ENCODE data around the gene EPHA6.
"Not testable (repeated sequence)": the region's sequence is repeated elsewhere in the genome, so short reads cannot be mapped to it uniquely, and the experiment has no call there.

EPHA6 gene

DNA sequence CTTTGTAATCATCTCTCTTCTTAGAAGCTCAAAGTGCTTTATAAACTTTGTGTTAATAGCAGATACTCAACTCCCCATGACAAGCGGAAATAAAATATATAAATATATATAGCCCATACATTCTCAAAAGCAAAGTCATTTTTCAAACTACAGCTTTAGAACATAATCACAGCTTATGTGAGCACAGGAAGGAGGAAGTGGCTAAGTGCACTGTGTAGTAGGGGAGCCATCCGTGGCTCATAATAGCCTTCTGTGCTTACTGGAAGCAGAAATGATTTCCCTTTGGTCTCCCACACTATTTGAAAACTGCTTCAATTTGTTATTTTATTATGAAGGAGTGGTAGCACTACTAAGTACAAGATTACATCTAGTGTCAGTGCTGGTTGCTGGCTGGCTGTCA is 798.7 kb downstream of the EPHA6 start:
- no peak for DNase-seq
- Histone ChIP-seq H3K36me3 (no peaks in the 10 kb centered on the region), H3K4me3 (ENCODE audit: low read depth, low read length) (no peak overlapping the region), H3K9me3 (ENCODE audit: severe bottlenecking) (no peaks in the 10 kb centered on the region), H3K27me3 (ENCODE audit: insufficient read depth, low read depth, severe bottlenecking) (no peaks in the 10 kb centered on the region), H3K27ac (no peak overlapping the region)
- TF ChIP-seq, protein P1, sequence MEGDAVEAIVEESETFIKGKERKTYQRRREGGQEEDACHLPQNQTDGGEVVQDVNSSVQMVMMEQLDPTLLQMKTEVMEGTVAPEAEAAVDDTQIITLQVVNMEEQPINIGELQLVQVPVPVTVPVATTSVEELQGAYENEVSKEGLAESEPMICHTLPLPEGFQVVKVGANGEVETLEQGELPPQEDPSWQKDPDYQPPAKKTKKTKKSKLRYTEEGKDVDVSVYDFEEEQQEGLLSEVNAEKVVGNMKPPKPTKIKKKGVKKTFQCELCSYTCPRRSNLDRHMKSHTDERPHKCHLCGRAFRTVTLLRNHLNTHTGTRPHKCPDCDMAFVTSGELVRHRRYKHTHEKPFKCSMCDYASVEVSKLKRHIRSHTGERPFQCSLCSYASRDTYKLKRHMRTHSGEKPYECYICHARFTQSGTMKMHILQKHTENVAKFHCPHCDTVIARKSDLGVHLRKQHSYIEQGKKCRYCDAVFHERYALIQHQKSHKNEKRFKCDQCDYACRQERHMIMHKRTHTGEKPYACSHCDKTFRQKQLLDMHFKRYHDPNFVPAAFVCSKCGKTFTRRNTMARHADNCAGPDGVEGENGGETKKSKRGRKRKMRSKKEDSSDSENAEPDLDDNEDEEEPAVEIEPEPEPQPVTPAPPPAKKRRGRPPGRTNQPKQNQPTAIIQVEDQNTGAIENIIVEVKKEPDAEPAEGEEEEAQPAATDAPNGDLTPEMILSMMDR (IDR thresholded peaks at IDR 0.05; ENCODE audit: low read depth, low read length): no peak

DNA sequence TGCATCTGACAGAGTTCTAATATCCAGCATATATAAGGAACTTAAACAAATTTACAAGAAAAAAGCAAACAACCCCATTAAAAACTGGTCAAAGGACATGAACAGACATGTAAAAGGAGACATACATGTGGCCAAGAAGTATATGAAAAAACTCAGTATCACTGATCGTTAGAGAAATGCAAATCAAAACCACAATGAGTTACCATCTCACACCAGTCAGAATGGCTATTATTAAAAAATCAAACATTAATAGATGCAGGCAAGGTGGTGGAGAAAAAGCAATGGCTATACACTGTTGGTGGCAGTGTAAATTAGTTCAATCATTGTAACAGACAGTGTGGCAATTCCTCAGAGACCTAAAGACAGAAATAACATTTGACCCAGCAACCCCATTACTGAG is 806.1 kb downstream of the EPHA6 start:
- not testable (repeated sequence) for H3K27ac ChIP-seq; H3K9me3 ChIP-seq (ENCODE audit: severe bottlenecking); H3K27me3 ChIP-seq (ENCODE audit: insufficient read depth, low read depth, severe bottlenecking); H3K4me3 ChIP-seq (ENCODE audit: low read depth, low read length); H3K36me3 ChIP-seq; DNase-seq

DNA sequence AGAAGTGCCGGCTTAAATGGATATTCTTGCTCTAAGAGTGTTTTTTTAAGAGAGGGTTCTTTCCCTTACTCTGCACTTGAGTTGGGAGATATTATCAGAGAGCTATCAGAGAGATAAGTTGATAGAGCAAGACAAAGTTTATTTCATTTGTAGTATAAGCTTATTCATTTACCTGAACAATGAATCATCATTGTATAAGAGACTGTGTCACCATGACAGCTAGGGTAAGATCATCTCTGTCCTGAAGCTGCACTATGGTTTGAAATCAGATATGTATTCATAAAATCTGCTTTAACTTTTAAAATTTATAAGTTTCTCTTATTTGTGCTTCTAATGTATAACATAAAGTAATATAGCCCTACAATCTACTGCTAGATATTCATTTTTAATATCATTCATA is 822.1 kb downstream of the EPHA6 start:
- no peak for DNase-seq
- TF ChIP-seq, protein P1 (IDR thresholded peaks at IDR 0.05; ENCODE audit: low read depth, low read length): no peak
- H3K4me3 ChIP-seq (ENCODE audit: low read depth, low read length): no peak overlapping the region

DNA sequence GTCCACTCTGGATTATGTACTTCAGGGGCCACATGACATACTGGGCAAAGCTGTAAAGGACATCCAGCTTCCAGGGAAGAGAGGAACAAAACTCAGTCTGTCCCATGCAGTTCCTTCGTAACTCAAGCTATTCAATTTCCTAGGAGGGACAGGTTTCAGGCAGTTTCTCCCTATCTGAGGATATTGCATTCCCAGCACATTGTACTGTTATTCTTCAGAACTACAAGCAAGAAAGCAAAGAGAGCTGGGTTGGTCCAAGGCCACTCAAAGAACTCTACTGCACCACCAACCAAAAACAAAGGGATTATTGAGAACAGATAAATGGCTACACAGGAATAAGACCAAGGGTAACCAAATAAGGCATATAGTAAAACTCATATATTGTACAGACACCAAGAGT is 832.5 kb downstream of the EPHA6 start:
- Histone ChIP-seq H3K27ac (no peak overlapping the region), H3K36me3 (no peaks in the 10 kb centered on the region), H3K4me3 (ENCODE audit: low read depth, low read length) (no peak overlapping the region), H3K9me3 (ENCODE audit: severe bottlenecking) (no peaks in the 10 kb centered on the region), H3K27me3 (ENCODE audit: insufficient read depth, low read depth, severe bottlenecking) (no peaks in the 10 kb centered on the region)
- DNase-seq: no peak
- TF ChIP-seq, protein P1 (IDR thresholded peaks at IDR 0.05; ENCODE audit: low read depth, low read length): no peak

More for the DNA sequence above, 822.1 kb downstream of the EPHA6 start:
- H3K9me3 ChIP-seq (ENCODE audit: severe bottlenecking): no peaks in the 10 kb centered on the region
- H3K36me3 ChIP-seq: no peaks in the 10 kb centered on the region
- no peak overlapping the region for H3K27ac ChIP-seq
- no peaks in the 10 kb centered on the region for H3K27me3 ChIP-seq (ENCODE audit: insufficient read depth, low read depth, severe bottlenecking)

DNA sequence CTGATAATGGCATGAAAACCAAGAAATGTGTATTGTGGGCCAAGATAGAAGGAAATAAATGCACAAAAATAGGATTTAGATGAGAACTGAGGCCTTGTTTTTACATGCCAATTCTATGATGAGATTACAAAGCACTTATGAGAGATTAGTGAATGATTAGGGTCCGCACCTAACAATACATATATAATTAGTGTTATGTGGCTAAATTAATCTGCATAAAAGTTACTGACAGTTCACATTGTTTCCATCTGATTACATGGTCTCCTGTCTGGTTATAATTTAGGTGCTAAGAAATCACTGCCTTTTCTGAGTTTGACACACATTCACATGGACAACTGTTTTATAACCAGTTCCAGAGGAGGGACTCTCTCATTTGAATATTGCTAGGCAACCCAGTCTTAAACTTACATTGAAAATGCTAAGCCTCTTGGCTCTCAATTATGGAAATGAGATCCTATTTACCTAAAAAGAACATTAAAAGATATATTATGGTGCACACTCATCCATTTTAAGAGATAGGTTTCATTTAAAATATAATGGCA is 833.1 kb downstream of the EPHA6 start:
- H3K9me3 ChIP-seq (ENCODE audit: severe bottlenecking): no peaks in the 10 kb centered on the region
- H3K4me3 ChIP-seq (ENCODE audit: low read depth, low read length): no peak overlapping the region
- no peaks in the 10 kb centered on the region for H3K36me3 ChIP-seq
- TF ChIP-seq, protein P1 (IDR thresholded peaks at IDR 0.05; ENCODE audit: low read depth, low read length): no peak
- H3K27me3 ChIP-seq (ENCODE audit: insufficient read depth, low read depth, severe bottlenecking): no peaks in the 10 kb centered on the region
- DNase-seq: no peak
- H3K27ac ChIP-seq: no peak overlapping the region

DNA sequence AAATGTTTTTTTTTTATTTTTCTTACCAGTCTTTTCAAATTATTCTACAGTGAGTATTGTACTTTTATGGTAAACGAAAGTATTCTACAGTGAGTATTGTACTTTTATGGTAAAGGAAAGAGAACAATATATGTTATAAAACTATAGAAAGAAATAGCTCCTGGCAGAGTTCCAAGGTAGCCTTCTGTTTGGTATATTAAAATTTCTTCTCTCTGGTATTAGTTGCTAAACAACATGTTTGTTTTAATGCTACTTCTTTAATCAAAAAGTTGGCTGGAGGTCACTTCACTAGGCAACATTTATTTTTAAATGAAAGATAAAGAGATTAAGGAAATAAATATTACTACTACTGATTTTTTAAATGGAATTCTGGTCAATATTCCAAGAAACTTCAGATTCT is 841.6 kb downstream of the EPHA6 start:
- Histone ChIP-seq H3K9me3 (ENCODE audit: severe bottlenecking) (no peaks in the 10 kb centered on the region), H3K36me3 (no peaks in the 10 kb centered on the region), H3K27me3 (ENCODE audit: insufficient read depth, low read depth, severe bottlenecking) (no peaks in the 10 kb centered on the region), H3K27ac (no peak overlapping the region), H3K4me3 (ENCODE audit: low read depth, low read length) (no peak overlapping the region)
- no peak for DNase-seq
- TF ChIP-seq, protein P1 (IDR thresholded peaks at IDR 0.05; ENCODE audit: low read depth, low read length): no peak

All from WERI-Rb-1 (cell line).